Stimulated activated CD8-positive, alpha-beta memory T cell treated with anti-CD3 and anti-CD28 coated beads, Interleukin-12 subunit alpha, Interleukin-12 subunit beta, amount 100 ng/mL, for 24 hours (primary cell): ENCODE measurements around the gene MGST2.

Experiments used
- DNase-seq: peaks from one replicate; pipeline ENCODE4 v3.0.0-alpha.2; 2020; ENCODE audit errors: extremely low read depth

MGST2 gene

DNA sequence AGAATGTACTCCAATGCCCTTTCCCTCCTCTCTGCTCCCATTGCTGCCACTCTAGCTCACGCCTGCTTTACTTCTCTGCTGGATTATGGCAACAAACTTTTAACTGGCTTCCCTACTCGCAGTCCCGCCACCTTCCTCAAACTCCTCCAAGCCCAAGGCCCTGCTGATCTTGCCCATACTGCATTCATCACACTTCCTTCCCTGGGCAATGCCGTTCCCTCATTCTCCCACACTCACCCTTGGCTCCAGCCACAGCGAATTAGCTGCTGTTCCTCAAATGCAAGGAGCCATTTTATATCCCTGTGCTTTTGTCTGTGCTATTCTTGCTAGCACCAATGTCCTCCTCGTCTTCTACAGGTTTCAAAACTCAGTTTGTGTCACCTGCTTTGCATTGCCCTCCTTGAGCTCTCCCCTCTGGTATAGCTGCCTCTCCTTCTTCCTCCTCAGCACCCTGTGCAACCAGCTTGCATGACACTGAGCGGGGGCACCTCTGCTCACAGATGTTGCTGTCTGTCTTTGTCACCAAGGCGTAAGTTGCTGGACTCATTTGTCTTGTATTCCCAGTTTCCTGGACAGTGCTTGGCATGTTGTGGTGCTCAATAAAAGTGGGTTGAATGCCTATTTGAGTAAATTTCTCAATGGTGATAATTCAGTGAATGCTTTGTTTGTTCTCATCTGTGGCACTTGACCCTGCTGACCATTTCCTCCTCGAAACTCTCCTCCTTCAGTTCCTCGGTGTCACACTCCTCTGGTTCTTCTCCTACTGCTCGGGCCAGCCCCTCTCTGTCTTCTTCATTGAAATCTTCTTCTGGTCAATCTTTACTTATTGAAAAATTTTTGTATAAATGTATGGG is 22.4 kb upstream of the MGST2 start:
- no peak for DNase-seq

DNA sequence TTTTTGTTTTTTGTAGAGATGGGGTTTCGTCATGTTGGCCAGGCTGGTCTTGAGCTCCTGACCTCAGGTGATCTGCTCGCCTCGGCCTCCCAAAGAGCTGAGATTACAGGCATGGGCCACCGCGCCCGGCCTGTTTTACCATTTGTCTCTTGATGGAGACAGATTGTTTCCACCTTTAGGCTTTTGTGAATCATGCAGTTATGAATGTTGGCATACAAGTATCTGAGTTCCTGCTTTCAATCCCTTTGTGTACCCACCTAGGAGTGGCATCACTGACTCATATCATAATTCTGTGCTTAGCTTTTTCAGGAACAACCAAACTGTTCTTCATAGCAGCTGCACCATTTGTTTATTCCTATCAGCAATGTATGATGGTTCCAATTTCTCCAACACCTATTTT is 20.2 kb upstream of the MGST2 start:
- no peak for DNase-seq

DNA sequence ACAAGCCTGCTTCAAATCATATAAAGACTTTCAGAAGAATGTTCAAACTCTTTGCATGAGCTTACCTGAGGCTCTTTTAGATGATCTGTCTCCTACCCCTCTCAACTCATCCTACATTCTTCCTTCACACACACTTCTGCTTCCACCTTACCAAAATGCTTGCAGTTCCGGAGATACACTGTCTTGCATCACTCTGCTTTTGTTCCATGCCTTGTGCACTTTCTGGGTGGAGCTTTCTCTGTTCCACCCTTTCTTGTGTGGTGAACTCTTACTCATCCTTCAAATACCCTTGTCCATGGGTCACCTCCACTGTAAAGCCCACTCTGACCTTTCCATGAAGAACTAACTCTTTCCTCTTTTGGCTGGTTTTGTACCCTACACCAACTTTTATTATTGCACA is 18.4 kb upstream of the MGST2 start:
- DNase-seq: no peak

DNA sequence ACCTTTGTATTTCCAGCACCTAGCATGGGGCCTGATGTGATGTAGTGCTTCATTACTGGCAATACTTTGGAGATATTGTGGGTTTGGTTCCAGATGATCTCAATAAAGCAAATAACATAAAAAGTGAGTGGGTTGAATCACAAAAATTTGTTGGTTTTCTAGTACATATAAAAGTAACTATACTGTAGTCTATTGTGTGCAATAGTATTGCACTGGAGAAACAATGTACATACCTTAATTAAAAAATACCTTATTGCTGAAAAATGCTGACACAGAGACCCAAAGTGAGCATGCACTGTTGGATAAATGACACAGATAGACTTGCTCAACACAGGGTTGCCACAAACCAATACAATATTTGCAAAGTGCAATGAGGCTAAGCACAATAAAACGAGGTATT is 17.7 kb upstream of the MGST2 start:
- DNase-seq: no peak

DNA sequence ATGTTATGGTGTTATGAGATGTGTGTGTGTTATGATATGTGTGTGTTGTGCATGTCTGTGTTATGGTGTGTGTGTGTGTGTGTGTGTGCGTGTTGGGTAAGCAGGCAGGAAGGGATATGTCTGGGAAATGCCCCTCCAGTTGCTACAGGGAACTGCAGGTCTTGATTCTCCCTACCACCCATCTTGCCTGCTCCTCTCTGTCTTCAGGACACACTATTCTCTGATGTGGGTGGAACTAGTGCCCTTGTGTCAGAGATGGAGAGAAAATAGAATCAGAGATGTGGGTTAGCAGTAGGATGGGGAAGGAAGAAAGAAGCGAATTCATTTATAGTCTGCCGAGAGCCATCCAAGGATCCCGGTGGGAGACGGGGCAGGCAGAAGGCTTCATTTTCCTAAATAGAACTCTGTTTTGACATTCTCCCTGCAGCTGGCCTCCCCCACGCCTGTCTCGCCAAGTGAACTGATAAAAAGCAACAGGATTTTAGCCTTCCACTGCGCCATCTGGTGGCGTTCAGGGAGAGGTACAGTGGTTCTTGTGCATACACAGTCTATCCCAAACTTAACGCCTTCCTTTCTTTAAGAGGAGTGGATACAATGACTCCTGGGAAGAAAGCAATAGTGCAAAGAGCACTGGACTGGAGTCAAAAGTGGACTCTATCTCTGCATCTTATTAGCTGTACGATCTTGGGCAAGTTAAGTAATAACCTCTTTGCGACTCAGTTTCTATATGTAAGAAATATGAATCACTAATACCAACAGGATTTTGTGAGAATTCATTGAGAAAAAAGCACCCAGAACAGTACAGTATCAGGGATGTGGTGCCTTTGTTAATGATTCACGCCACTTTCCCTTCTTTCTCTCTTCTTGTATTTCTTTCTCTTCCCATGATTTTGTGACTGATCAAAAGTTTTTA is 14.1 kb upstream of the MGST2 start:
- no peak for DNase-seq

DNA sequence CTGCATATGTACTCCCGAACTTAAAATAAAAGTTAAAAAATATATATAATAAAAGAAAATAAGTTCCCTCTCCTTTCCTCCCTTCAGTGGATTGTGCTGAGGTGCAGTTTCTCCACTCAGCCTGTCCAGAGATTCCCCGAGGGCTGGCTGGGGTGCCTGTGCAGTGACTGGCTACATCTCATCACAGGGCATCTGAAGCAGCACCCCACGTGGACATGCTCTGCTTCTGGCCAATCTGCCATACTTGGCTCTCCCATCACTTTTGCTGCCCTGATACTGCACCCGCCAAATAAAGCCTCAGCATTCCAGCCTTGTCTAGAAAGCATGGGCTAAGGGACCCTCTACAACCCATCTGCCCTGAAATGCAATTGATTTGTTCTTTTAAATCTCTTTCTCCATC is 11.1 kb upstream of the MGST2 start:
- DNase-seq: no peak

DNA sequence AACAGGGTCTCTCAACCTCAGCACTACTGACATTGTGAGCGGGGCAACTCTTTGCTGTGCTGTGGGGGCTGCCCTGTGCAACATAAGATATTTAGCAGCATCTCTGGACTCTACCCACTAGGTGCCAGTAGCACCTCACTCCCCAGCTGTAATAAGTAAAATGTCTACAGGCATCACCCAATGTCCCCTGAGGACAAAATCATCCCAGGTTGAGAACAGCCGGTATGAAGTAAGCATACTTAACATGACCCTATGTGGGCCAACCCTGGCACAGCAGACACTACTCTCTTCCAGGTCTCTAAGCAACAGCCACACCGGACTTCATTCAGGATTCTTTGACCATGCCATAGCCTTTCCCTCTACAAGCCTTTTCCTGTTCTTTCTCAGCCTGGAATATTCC is 10.5 kb upstream of the MGST2 start:
- DNase-seq: no peak

DNA sequence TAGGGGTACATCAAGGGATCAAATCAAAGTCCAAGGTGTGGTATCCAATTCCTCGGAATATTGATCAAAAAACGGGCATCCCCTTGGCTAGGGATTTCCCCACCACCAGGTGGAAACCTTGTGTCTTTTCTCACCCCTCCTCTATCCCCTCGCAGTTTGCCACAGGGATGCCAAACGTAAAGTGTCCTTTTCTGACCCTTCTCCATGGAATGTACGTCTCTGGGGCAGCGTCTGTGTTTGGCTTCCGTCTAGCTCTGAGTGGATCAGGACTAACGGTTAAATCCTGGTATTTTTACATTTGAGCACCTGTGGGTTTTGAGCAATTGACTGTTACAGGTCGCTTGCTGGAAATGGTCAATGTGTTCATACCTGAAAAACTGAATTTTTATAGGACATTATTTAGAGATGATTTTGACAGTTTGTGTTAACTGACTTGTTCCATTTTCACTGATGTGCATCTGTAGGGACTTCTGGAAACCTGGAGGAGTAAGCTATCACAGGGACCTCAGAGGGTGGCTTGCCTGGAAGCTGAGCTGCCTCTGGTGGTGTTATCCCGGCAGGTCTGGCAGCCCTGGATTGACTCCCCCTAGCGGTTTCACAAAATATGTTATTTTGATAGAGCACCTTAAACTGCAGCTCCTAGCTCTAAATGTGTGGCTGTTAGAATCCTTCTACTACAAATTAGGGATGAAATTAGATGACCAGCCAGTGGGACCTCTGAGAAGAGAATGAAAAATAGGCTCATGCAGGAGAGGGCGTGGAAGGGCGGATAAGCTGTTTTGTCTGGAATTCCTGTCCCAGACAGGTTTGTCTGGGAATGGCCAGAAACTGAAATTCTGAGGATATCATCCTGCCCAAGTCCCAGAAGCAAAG is 8.8 kb upstream of the MGST2 start:
- no peak for DNase-seq

DNA sequence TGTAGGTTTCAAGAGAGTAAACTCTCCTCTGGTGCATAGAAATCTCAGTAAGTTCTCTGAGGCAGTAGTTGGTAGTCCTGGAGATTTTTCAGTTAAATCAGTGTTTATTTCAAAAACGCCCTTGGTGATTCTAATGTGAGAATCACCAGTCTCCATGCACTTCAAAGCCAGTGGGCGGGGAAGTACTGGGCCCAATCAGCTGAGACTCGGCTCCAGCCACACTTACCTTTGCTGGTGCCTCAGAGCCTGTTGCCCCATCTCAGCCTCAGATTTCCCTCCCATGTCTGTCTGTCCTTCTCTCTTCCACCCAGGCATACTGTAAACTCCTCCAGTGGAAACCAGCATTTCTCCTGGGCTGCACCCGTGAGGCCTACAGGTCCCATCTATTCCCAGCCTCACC is 7.4 kb upstream of the MGST2 start:
- DNase-seq: no peak

DNA sequence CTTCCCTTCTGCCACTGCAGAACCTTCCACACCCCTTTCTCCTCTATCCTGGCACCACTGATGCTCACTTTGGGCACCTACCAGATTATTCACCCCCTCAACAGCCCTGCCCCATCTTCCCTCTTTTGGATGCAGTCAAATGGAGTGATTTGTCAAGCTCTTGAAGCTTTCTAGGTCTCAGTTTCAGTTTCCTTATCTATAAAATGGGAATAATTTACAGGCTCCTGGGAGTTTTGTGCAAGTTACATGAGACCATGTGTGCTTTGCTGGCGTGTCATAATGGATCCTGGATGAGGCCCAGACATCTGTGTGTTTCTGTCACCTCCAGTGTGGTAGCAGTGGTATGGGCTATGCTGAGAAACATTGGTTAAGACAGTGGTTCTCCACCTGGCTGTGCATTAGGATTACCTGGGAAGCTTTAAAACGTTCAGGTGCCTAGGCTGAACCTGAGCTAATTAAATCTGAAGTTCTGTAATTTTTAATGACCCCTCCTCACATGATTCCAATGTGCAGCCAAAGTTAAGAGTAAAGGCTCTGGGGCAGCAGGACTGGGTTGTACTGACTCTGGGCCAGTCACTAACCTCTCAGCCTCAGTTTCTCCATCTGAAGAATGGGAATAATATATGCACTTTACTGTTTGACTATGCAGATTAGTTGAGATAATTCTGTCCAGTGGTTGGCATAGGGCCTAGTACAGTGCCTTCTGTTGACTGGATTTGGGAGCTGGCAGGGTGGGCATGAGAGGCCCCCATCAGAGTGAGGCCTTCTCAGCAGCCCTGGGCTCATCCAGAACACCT is 6.8 kb upstream of the MGST2 start:
- no peak for DNase-seq

DNA sequence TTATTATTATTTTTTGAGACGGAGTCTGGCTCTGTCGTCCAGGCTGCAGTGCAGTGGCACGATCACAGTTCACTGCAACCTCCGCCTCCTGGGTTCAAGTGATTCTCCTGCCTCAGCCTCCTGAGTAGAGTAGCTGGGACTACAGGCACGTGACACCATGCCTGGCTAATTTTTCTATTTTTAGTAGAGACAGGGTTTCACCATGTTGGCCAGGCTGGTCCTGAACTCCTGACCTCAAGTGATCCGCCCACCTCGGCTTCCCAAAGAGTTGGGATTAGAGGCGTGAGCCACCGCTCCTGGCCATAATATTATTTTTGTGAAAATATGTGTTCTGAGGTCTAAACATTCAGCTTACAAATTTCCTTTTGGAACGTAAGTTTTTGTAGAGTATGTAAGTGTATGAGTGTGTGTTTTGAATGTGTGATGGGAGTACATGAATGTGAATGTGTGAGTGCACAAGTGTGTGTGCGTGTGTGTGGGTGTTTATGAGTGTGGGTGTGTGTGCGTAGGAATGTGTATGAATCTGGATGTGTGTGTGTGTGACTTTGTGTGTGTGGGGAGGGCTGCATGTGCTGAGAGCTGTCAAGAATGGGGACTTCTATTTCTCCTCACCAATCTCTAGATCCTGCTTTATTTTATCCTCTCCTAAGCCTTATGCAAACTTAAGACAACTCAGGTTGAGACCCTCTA is 5.7 kb upstream of the MGST2 start:
- DNase-seq: no peak

DNA sequence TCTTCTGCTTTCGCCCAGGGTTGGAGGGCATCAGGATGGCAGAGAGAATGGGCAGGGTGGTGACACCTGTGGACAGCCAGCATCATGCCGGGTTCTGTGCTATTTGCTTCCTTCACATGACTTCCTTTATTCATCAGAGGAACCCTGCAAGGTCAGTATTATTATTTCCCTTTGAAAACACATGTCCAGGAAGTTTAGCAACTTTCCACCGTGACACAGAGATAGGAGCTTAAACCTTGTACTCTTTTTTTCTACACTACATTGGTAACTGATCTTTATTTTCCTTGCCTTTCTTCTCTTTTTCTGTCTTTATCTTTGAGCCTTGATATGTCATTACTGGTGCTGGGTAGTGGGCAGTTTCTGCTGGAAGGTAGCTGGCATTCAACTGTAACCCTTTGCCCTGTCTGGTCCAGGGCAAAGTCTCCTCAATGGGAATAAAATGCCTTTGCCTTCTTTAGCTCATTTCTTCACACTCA is 5.0 kb upstream of the MGST2 start:
- DNase-seq: no peak

DNA sequence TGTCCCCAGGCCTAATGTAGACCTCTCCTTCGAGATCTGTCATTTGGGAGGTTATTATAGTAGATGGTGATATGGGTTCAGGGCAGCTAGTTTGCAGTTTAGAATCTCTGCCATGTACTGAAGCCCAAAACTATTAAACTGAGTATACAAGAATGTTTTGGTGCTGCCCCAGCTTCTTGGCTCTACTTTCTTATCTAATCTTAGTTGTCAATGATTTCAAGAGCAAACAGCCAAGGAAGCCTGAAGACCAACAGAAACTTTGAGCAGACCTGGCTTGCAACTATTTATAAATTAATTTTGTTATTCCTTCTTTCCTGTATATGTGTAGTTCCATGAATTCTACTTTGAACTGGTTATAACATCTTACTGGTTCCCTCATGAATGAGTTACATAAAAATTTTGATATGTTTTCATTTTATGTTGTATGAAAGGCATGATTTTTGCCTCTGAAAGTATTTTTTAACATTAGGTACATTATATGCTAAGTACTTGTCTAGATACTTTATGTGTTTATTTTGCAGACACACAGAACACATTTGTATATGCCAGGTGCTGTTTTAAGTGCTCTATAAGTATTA is 2.0 kb upstream of the MGST2 start:
- DNase-seq: no peak

DNA sequence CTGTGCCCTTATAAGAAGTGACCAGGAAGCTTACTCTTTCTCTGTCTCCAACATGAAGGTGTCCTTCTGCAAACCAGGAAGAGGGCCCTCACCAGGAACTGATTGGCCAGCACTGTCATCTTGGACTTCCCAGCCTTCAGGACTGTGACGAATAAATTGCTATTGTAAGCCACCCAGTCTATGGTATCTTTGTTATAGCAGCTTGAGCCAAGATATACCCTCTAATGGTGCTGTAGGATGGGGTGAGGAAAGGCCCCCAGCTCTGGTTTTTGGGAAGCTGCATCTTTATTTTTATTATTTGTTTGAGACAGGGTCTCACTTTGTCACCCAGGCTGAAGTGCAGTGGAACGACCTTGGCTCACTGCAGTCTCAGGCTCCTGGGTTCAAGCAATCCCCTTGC is 1.2 kb upstream of the MGST2 start:
- DNase-seq: no peak

DNA sequence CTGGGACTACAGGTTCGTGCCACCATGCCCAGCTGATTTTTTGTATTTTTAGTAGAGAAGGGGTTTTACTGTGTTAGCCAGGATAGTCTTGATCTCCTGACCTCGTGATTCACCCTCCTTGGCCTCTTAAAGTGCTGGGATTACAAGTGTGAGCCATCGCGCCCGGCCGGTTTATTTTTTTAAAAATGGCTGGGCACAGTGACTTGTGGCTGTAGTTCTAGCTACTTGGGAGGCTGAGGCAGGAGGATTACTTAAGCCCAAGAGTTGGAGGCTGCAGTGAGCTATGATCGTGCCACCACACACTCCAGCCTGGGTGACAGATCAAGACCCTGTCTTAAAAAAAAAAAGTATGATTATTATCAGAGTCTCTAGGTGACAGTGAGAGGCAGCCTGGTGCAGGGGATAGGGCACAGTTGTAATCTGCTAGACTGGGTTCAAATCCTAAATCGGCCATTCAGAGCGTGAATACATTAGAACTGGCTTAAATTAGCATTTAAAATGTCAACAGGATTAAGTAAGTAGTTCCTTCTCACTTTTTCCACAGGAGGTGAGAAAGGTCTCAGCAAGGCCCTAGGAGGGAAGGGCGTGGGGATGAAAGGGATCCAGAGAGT is 435 bp upstream of the MGST2 start:
- DNase-seq: no peak

DNA sequence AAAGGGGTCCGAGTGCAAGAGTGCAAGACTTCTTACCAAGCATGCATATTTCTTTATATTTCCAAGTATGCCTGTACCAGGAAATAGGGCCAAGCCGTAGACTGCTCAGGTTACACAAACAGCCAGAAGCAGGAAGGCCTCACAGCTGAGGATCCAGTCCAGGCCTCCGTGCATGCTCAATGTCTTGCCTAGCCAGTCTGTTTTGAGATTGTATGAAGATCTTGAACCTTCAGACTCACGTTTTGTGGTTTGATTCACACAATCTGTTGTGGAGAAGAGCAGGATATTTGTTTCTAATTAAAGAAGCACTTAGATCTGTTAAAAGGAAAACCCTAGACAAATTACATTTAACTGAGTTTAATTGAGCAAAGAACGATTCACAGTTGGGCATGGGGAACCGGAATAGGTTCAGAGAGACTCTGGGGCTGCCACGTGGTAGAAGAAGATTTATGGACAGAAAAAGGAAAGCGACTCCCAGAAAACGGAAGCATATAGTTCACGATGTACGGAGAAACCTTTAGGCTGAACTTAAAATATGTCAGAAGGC is 1.2 kb downstream of the MGST2 start:
- no peak for DNase-seq

DNA sequence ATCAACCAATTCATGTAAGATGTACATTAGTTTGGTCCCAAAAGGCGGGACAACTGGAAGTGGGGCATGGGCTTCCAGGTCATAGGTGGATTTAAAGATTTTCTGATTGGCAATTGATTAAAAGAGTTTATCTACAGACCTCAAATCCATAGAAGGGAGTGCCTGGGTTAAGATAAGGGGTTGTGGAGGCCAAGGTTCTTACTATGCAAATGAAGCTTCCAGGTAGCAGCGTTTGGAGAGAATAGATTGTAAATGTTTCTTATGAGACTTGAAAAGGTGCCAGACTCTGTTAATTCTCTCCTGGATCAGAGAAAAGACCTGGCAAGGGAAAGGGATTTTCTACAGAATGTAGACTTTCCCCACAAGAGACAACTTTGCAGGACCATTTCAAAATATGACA is 2.4 kb downstream of the MGST2 start:
- DNase-seq: no peak

DNA sequence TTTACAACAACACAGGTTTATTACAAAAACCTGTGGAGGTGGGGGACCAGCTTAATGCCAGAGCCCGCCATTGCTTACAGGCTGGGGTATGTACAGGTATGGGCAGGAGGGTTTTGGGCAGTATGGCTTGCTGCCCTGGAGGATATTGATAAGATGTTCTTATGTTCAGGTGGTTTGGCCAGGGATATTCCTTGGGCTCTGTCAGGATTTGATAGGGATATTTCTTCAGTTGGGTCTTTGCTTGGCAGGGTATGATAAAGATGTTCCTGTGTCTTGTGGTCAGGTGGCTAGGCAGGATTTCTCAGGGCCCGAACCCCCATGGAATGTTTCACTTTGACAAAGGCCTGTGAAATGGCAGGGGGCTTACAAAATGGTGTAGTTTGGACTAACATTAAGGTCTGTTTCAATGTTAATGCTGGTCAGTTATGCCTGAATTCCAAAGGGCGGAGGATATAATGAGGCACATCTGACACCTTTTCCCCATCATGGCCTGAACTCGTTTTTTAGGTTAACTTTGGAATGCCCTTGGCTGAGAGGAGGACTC is 3.1 kb downstream of the MGST2 start:
- DNase-seq: no peak

DNA sequence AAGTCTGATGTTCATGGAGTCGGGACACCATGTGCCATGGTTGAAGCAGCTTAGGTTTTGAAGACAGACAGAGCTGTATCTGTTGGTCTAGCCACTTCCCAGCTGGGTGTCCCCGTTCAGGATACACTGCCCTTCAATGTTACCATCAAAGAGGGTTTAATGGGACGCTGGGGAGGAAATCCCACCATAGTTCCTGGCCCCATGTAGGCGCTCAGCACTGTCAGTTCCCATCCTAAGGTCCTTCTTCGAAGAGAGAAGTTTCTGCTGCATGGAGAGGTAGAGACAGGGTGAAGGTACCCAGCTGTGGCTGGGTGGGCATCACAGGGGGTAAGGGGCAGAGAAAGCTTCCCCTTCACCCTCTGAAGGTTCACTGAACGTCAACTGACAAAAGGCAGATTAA is 3.7 kb downstream of the MGST2 start:
- no peak for DNase-seq
